Measurements from ENCODE around the gene CCDC183.
"Not testable (repeated sequence)": the region's sequence is repeated elsewhere in the genome, so short reads cannot be mapped to it uniquely, and the experiment has no call there.

- TF ChIP-seq CTCF, POLR2AphosphoS5 (IDR thresholded peaks at IDR 0.05): not testable (repeated sequence)
These were observed 47.1 kb downstream of the CCDC183 start for GRCh38 chr9:136843159-136843800.

Data from suprapubic skin (tissue), 3 donors.